ENCODE data around the gene DNMT1. TPM values are rescaled to one million over a fixed set of nuclear protein-coding genes. Genes with fewer than 3 reads are reported as not detected.

Gene DNMT1
- total RNA-seq, 1 experiment from 2014 or later: 133 TPM

GRCh38 chr19:10110076-10110971 is 84.4 kb downstream of the DNMT1 start:
- peaks cover 77% of the 10 kb centered on the region for H3K36me3 Mint-ChIP-seq (ENCODE audit: insufficient read depth, unreplicated experiment)
- TF ChIP-seq CTCF (IDR thresholded peaks at IDR 0.05; ENCODE audit: unreplicated experiment): no peak
- H3K9me3 Mint-ChIP-seq (ENCODE audit: low read depth, unreplicated experiment): no peaks in the 10 kb centered on the region
- intact Hi-C loops (cut with micrococcal nuclease; ENCODE audit: unreplicated experiment): loop anchor here (5.0 kb wide), 1 partner anchor 78 kb away; no protein-coding TSS in a partner anchor
- no TSS peak for BruUV-seq (replicated peaks)
- H3K27me3 Mint-ChIP-seq (ENCODE audit: unreplicated experiment): peaks cover 5% of the 10 kb centered on the region
- H3K27ac Mint-ChIP-seq (ENCODE audit: unreplicated experiment): peak overlapping the region; percentile 77
- no peak for DNase-seq
- peaks cover 18% of the 10 kb centered on the region for H3K4me1 Mint-ChIP-seq (ENCODE audit: low read depth, unreplicated experiment)
- CTCF ChIA-PET: no interaction called here
- no peak overlapping the region for H3K4me3 Mint-ChIP-seq (ENCODE audit: low read depth, unreplicated experiment)

- no peak for TF ChIP-seq CTCF (IDR thresholded peaks at IDR 0.05; ENCODE audit: unreplicated experiment)
- Mint-ChIP-seq H3K36me3 (ENCODE audit: insufficient read depth, unreplicated experiment) (peaks cover 74% of the 10 kb centered on the region), H3K9me3 (ENCODE audit: low read depth, unreplicated experiment) (no peaks in the 10 kb centered on the region), H3K4me1 (ENCODE audit: low read depth, unreplicated experiment) (peaks cover 18% of the 10 kb centered on the region), H3K27me3 (ENCODE audit: unreplicated experiment) (peaks cover 13% of the 10 kb centered on the region), H3K4me3 (ENCODE audit: low read depth, unreplicated experiment) (no peak overlapping the region), H3K27ac (ENCODE audit: unreplicated experiment) (no peak overlapping the region)
- intact Hi-C loops (cut with micrococcal nuclease; ENCODE audit: unreplicated experiment): no loop called here
- BruUV-seq (replicated peaks): no TSS peak
- no peak for DNase-seq
- CTCF ChIA-PET: no interaction called here
Observed at GRCh38 chr19:10109528-10109927, 85.2 kb downstream of the DNMT1 start.

GRCh38 chr19:10107817-10108367 is 86.9 kb downstream of the DNMT1 start:
- Mint-ChIP-seq H3K4me3 (ENCODE audit: low read depth, unreplicated experiment) (peak overlapping the region; percentile 84), H3K27me3 (ENCODE audit: unreplicated experiment) (peaks cover 14% of the 10 kb centered on the region), H3K27ac (ENCODE audit: unreplicated experiment) (no peak overlapping the region), H3K4me1 (ENCODE audit: low read depth, unreplicated experiment) (peaks cover 18% of the 10 kb centered on the region), H3K9me3 (ENCODE audit: low read depth, unreplicated experiment) (no peaks in the 10 kb centered on the region), H3K36me3 (ENCODE audit: insufficient read depth, unreplicated experiment) (peaks cover 58% of the 10 kb centered on the region)
- no TSS peak for BruUV-seq (replicated peaks)
- no peak for TF ChIP-seq CTCF (IDR thresholded peaks at IDR 0.05; ENCODE audit: unreplicated experiment)
- CTCF ChIA-PET: no interaction called here
- intact Hi-C loops (cut with micrococcal nuclease; ENCODE audit: unreplicated experiment): no loop called here
- no peak for DNase-seq

- H3K36me3 Mint-ChIP-seq (ENCODE audit: insufficient read depth, unreplicated experiment): peaks cover 51% of the 10 kb centered on the region
- CTCF ChIA-PET: interaction anchor here (1.4 kb wide), 1 partner anchor 144 kb away, joined by 4 read pairs; no protein-coding TSS in a partner anchor
- BruUV-seq (replicated peaks): no TSS peak
Observed at GRCh38 chr19:10107254-10107653, 87.5 kb downstream of the DNMT1 start.

More at GRCh38 chr19:10107254-10107653, 87.5 kb downstream of the DNMT1 start:
- DNase-seq: no peak
- Mint-ChIP-seq H3K4me3 (ENCODE audit: low read depth, unreplicated experiment) (peak overlapping the region; percentile 84), H3K9me3 (ENCODE audit: low read depth, unreplicated experiment) (no peaks in the 10 kb centered on the region), H3K27me3 (ENCODE audit: unreplicated experiment) (peaks cover 14% of the 10 kb centered on the region), H3K27ac (ENCODE audit: unreplicated experiment) (peak overlapping the region; percentile 68), H3K4me1 (ENCODE audit: low read depth, unreplicated experiment) (peaks cover 18% of the 10 kb centered on the region)
- intact Hi-C loops (cut with micrococcal nuclease; ENCODE audit: unreplicated experiment): no loop called here
- TF ChIP-seq CTCF (IDR thresholded peaks at IDR 0.05; ENCODE audit: unreplicated experiment): no peak
